Epithelial cell of esophagus (primary cell): Measurements from ENCODE around the gene ZRANB2.

ENCODE experiments used
- DNase-seq: peaks from one replicate; pipeline ENCODE4 v3.0.0; 2010; ENCODE audit warnings: low read depth
- H3K4me3 ChIP-seq: 2 replicates; pipeline ENCODE4 v1.5.1; 2011; ENCODE audit warnings: mild to moderate bottlenecking, low read length, control low read depth
- CTCF ChIP-seq: IDR thresholded peaks from 2 replicates; pipeline ENCODE4 v1.5.1; 2011; ENCODE audit warnings: low read depth, mild to moderate bottlenecking, low read length, control low read depth, inconsistent platforms; ENCODE audit not compliant: insufficient read depth; ENCODE audit errors: missing control alignments

ZRANB2 gene

GRCh38 chr1:71041806-71042205 is 39.0 kb downstream of the ZRANB2 start:
- TF ChIP-seq CTCF: no peak
- no peak overlapping the region for H3K4me3 ChIP-seq
- no peak for DNase-seq

DNA sequence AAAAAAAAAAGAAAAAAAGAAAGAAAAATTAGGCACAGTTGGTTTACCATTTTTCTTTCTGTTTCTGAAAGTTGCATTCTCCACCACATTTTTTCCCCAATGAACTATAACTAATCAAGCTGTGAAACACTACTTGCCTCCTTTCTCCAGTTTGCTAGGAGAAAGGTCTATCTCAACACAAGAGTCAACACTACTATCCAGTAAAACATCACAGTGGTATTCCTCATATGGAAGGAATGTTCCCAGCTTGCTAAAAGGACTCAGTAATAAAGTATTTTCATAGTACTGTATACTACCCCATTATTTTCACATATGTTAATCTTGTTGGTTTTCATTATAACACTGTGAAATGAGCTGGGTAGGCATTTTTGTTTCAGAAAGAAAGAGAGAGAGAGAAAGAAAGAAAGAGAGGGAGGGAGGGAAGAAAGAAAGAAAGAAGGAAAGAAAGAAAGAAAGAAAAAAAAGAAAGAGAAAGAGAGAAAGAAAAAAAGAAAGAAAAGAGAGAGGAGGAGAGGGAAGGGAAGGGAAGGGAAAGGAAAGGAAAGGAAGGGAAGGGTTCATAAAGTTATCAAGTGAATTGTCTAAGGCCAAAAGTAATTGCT is 41.1 kb downstream of the ZRANB2 start:
- TF ChIP-seq CTCF: no peak
- H3K4me3 ChIP-seq: no peak overlapping the region
- DNase-seq: no peak

DNA sequence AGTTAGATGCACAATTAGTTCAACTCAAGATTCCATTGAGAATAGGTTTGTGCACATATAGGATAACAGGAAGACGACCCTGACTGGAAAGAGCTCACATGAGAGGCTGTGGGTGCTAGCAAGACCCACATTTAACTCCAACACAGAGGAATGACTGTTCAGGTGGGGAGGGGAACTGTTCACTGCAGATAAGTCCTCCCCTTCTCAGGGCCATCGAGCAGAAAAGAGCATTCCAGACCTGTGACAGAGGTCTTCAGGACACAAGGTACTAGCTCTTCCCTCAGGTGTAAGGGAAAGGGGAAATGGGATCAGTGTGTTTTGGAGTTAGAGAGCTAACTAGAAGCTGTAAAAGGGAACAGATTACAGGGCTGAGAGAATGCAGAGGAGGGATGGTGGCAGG is 41.9 kb downstream of the ZRANB2 start:
- no peak for DNase-seq
- no peak overlapping the region for H3K4me3 ChIP-seq
- TF ChIP-seq CTCF: no peak

GRCh38 chr1:71037829-71038620 is 42.8 kb downstream of the ZRANB2 start:
- no peak for DNase-seq
- TF ChIP-seq CTCF: no peak
- no peak overlapping the region for H3K4me3 ChIP-seq

DNA sequence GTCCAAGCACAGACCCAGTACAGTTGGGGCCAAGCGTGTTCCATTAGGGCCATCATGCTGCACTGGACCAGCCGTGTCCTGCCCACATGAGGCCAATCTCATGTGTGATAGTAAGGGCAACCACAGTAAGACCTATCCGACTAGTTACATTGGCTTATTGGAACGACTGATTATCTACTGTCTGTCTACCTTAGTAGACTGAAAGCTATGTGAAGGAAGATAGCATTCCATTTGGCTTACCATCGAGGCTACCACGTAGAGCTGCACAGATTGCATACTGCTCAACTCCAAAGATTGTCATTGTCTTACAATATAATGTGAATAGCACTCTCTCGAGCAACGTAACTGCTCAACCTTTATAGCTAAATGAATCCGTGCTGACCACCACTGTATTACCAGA is 43.8 kb downstream of the ZRANB2 start:
- no peak for TF ChIP-seq CTCF
- H3K4me3 ChIP-seq: no peak overlapping the region
- DNase-seq: no peak

DNA sequence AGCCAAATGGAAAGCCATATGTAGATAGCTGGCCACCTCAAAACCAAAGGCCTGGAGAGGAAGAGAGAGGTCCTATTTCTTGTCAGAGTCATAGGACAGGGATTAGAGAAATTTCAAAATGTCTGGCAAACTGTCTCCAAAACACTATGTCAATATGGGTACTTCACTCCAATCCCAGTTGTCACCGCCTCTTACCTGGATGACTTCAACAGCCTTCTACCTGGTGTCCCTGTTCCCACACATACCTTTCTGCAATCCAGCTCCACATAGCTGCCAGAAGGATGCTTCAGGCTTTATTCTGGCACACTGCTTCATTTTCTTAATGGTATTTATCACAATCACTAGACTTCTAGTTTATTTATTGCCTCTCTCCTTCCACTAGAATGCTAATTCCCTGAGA is 47.7 kb downstream of the ZRANB2 start:
- TF ChIP-seq CTCF: no peak
- no peak for DNase-seq

DNA sequence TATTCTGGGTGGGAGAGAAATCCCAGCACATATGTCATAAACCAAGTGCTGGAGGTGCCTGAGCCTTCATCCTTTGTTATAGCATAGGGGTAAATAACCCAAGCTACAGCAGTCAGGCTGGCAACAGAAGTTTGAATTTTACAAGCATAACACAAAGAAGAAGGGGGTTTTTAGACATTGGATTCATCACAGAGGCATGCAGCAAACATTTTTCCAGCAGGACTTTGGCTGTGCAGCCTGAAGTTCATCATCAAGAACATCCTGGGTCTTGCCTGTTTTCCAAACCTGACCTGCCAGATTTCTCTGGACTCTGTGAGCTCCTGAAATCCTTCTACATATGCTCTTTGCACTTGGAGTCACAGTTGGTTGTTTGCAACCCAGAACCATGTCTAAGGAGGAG is 49.4 kb downstream of the ZRANB2 start:
- DNase-seq: no peak
- TF ChIP-seq CTCF: no peak
- H3K4me3 ChIP-seq: no peak overlapping the region

More for the DNA sequence above, 47.7 kb downstream of the ZRANB2 start:
- no peak overlapping the region for H3K4me3 ChIP-seq
